Hepatocyte (in vitro differentiated cells): Measurements from ENCODE around the gene WDR72.

Source experiments
- EZH2 ChIP-seq: fragments of 200-600 bp; sonication (generic); IDR thresholded peaks from 2 replicates; pipeline ENCODE4 v1.6.1; 2016; ENCODE audit warnings: antibody characterized with exemption, mild to moderate bottlenecking, borderline replicate concordance
- TF ChIP-seq, protein P1 (sequence below): fragments of 200-600 bp; sonication (generic); IDR thresholded peaks from 2 replicates; pipeline ENCODE4 v1.5.1; 2016; ENCODE audit warnings: antibody characterized with exemption, mild to moderate bottlenecking; ENCODE audit not compliant: poor library complexity

DNA sequence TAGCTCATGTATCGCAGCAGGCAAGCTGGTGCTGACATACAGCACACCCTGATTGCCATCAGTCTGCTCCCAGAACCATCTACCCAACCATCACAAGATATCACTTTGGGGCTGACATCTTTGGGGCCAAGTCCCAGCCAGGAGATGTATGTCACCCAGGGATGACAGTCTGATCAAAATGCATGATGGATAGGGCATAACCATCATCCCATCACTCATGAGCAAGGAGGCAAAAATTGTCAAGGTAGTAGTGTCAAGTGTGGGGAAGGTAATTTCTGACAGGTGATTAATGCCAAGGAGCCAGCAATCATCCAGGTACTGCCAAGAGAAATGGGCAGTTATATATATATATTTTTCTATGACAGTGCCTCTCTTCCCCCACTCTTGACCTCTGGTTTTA is 277.4 kb downstream of the WDR72 start:
- TF ChIP-seq, protein P1, sequence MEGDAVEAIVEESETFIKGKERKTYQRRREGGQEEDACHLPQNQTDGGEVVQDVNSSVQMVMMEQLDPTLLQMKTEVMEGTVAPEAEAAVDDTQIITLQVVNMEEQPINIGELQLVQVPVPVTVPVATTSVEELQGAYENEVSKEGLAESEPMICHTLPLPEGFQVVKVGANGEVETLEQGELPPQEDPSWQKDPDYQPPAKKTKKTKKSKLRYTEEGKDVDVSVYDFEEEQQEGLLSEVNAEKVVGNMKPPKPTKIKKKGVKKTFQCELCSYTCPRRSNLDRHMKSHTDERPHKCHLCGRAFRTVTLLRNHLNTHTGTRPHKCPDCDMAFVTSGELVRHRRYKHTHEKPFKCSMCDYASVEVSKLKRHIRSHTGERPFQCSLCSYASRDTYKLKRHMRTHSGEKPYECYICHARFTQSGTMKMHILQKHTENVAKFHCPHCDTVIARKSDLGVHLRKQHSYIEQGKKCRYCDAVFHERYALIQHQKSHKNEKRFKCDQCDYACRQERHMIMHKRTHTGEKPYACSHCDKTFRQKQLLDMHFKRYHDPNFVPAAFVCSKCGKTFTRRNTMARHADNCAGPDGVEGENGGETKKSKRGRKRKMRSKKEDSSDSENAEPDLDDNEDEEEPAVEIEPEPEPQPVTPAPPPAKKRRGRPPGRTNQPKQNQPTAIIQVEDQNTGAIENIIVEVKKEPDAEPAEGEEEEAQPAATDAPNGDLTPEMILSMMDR = no peak
- no peak for TF ChIP-seq EZH2
